H1 (cell line): Measurements from ENCODE around the gene STX10. TPM values are rescaled to one million over a fixed set of nuclear protein-coding genes. Genes with fewer than 3 reads are reported as not detected.

ENCODE experiments used
- CTCF ChIA-PET: fragments of 300-600 bp; sonication (Branson Sonifier 250); formaldehyde crosslinking; loops from one replicate; lab custom pipeline; 2021; ENCODE audit not compliant: partially characterized antibody; lab: Charles Lee
- POLR2A ChIA-PET: fragments of 300-600 bp; sonication (Branson Sonifier 250); formaldehyde crosslinking; loops from one replicate; lab custom pipeline; 2021; ENCODE audit warnings: inconsistent platforms; ENCODE audit not compliant: partially characterized antibody; lab: Charles Lee
- DNase-seq, 2 experiments: peaks; one replicate each; pipeline versions ENCODE4 v3.0.0 to v3.0.0-alpha.2; 2010 to 2022; ENCODE audit warnings: low spot score in 2 of 2, low read depth in 1 of 2, mixed read lengths in 1 of 2
- FAIRE-seq: peaks from 2 replicates; lab custom pipeline; 2011; peaks lifted over from hg19 to GRCh38; lab: Jason Lieb, UNC
- H2AFZ ChIP-seq: 2 replicates; pipeline ENCODE4 v1.8.1; 2012; ENCODE audit warnings: low read length, inconsistent platforms
- H2AK5ac ChIP-seq: 2 replicates; pipeline ENCODE4 v1.6.1; 2013; ENCODE audit warnings: low read depth, low read length
- H2BK120ac ChIP-seq: replicated peaks from 2 replicates; pipeline ENCODE3; 2013; ENCODE audit warnings: low read depth, low read length, inconsistent platforms
- H2BK12ac ChIP-seq: 2 replicates; pipeline ENCODE4 v1.6.1; 2013; ENCODE audit warnings: low read depth, low read length
- H2BK15ac ChIP-seq: 2 replicates; pipeline ENCODE4 v1.6.1; 2013; ENCODE audit warnings: low read length
- H2BK20ac ChIP-seq: 2 replicates; pipeline ENCODE4 v1.6.1; 2013; ENCODE audit warnings: low read length
- H2BK5ac ChIP-seq: 2 replicates; pipeline ENCODE4 v1.6.1; 2013; ENCODE audit warnings: low read depth, low read length
- H3K14ac ChIP-seq: 2 replicates; pipeline ENCODE4 v1.6.1; 2013; ENCODE audit warnings: inconsistent platforms; ENCODE audit not compliant: insufficient read length
- H3K18ac ChIP-seq: 2 replicates; pipeline ENCODE4 v1.6.1; 2013; ENCODE audit warnings: low read length; ENCODE audit errors: extremely low read depth
- H3K23ac ChIP-seq: 2 replicates; pipeline ENCODE4 v1.6.1; 2013; ENCODE audit warnings: inconsistent platforms; ENCODE audit not compliant: insufficient read length
- H3K23me2 ChIP-seq: 2 replicates; pipeline ENCODE4 v1.6.1; 2013; ENCODE audit warnings: low read depth, low read length
- H3K27ac ChIP-seq: 2 replicates; pipeline ENCODE4 v1.6.1; 2011; ENCODE audit warnings: low read depth, low read length, inconsistent platforms
- H3K27me3 ChIP-seq, 4 experiments: replicated peaks in 1 of 4; 1 replicate in 1 of 4; 2 replicates in 3 of 4; pipeline versions ENCODE4 v1.6.1 to v1.8.1; 2011 to 2013; ENCODE audit warnings: low read length in 3 of 4, mild to moderate bottlenecking in 3 of 4, inconsistent platforms in 2 of 4, mixed read lengths in 2 of 4, moderate library complexity in 1 of 4; ENCODE audit not compliant: control insufficient read depth in 3 of 4, insufficient read depth in 3 of 4; ENCODE audit errors: extremely low read depth in 1 of 4
- H3K36me3 ChIP-seq, 4 experiments: 2 replicates each; pipeline versions ENCODE4 v1.6.1 to v1.8.1; 2011 to 2013; ENCODE audit warnings: mild to moderate bottlenecking in 4 of 4, low read length in 3 of 4, moderate library complexity in 2 of 4, control low read depth in 1 of 4, inconsistent platforms in 1 of 4; ENCODE audit not compliant: insufficient read depth in 4 of 4, control insufficient read depth in 2 of 4
- H3K4ac ChIP-seq: replicated peaks from 2 replicates; pipeline ENCODE3; 2013; ENCODE audit warnings: low read length, low read depth, mixed read lengths, inconsistent platforms; ENCODE audit not compliant: insufficient read length
- H3K4me1 ChIP-seq, 4 experiments: replicated peaks in 1 of 4; 1 replicate in 1 of 4; 2 replicates in 3 of 4; pipeline versions ENCODE4 v1.6.1 to v1.8.1; 2011 to 2013; ENCODE audit warnings: low read length in 3 of 4, inconsistent platforms in 2 of 4, mixed read lengths in 1 of 4; ENCODE audit not compliant: insufficient read depth in 4 of 4, control insufficient read depth in 3 of 4
- H3K4me2 ChIP-seq, 2 experiments: 2 replicates each; pipeline versions ENCODE4 v1.6.1 to v1.8.1; 2011 to 2013; ENCODE audit warnings: low read depth in 2 of 2, low read length in 2 of 2, control low read depth in 1 of 2, inconsistent platforms in 1 of 2, mild to moderate bottlenecking in 1 of 2; ENCODE audit not compliant: insufficient read depth in 1 of 2
- H3K4me3 ChIP-seq, 4 experiments: fragments of 200-600, 300-600 bp in 1 of 4; sonication (generic), shearing (Covaris generic), sonication (Bioruptor Twin) in 1 of 4; 2 replicates each; pipeline versions ENCODE4 v1.5.1 to v1.8.1; 2011 to 2016; ENCODE audit warnings: low read length in 4 of 4, low read depth in 3 of 4, control low read depth in 2 of 4, inconsistent platforms in 2 of 4, mild to moderate bottlenecking in 2 of 4, mixed read lengths in 1 of 4, moderate library complexity in 1 of 4; ENCODE audit not compliant: insufficient read depth in 2 of 4; ENCODE audit errors: extremely low read depth in 1 of 4
- H3K56ac ChIP-seq: replicated peaks from 2 replicates; pipeline ENCODE3; 2013; ENCODE audit warnings: low read depth, mild to moderate bottlenecking, mixed read lengths, low read length, inconsistent platforms; ENCODE audit not compliant: insufficient read length
- H3K79me1 ChIP-seq: 2 replicates; pipeline ENCODE4 v1.6.1; 2013; ENCODE audit warnings: low read depth, low read length, control low read depth
- H3K79me2 ChIP-seq, 2 experiments: 2 replicates each; pipeline versions ENCODE4 v1.6.1 to v1.8.1; 2012 to 2013; ENCODE audit warnings: low read length in 2 of 2, mild to moderate bottlenecking in 2 of 2, inconsistent platforms in 1 of 2; ENCODE audit not compliant: insufficient read depth in 2 of 2, control insufficient read depth in 1 of 2
- H3K9ac ChIP-seq, 4 experiments: replicated peaks in 1 of 4; 1 replicate in 1 of 4; 2 replicates in 3 of 4; pipeline versions ENCODE4 v1.6.1 to v1.8.1; 2011 to 2013; ENCODE audit warnings: low read depth in 3 of 4, low read length in 3 of 4, control low read depth in 2 of 4, mild to moderate bottlenecking in 2 of 4, moderate library complexity in 2 of 4, inconsistent platforms in 1 of 4; ENCODE audit errors: extremely low read depth in 1 of 4
- H3K9me3 ChIP-seq, 2 experiments: 2 replicates each; pipeline versions ENCODE4 v1.6.1 to v1.8.1; 2012 to 2013; ENCODE audit warnings: mild to moderate bottlenecking in 2 of 2, moderate library complexity in 2 of 2, control low read depth in 1 of 2, inconsistent platforms in 1 of 2, low read depth in 1 of 2, low read length in 1 of 2, mixed read lengths in 1 of 2; ENCODE audit not compliant: insufficient read depth in 2 of 2
- H4K20me1 ChIP-seq, 2 experiments: replicated peaks in 1 of 2; 2 replicates each; pipeline versions ENCODE3 to v1.8.1; 2011 to 2013; ENCODE audit warnings: inconsistent platforms in 2 of 2, low read length in 2 of 2, mild to moderate bottlenecking in 1 of 2; ENCODE audit not compliant: insufficient read depth in 2 of 2, control insufficient read depth in 1 of 2
- H4K5ac ChIP-seq: 2 replicates; pipeline ENCODE4 v1.6.1; 2013; ENCODE audit warnings: low read length, low read depth, mixed read lengths, inconsistent platforms; ENCODE audit not compliant: insufficient read length
- H4K8ac ChIP-seq: 2 replicates; pipeline ENCODE4 v1.8.0; 2013; ENCODE audit warnings: mild to moderate bottlenecking, moderate library complexity, low read length, inconsistent platforms; ENCODE audit not compliant: insufficient read depth; ENCODE audit errors: extremely low read depth
- H4K91ac ChIP-seq: replicated peaks from 2 replicates; pipeline ENCODE3; 2013; ENCODE audit warnings: low read length, mixed read lengths, inconsistent platforms; ENCODE audit not compliant: insufficient read length
- E2F6 ChIP-seq: IDR thresholded peaks from 2 replicates; pipeline ENCODE4 v1.6.1; 2012; ENCODE audit warnings: inconsistent platforms
- EGR1 ChIP-seq: IDR thresholded peaks from 2 replicates; pipeline ENCODE4 v1.6.1; 2011; ENCODE audit warnings: low read depth, low read length, borderline replicate concordance
- HDAC2 ChIP-seq, 2 experiments: fragments of 300-600 bp in 1 of 2; sonication (generic) in 1 of 2; IDR thresholded peaks; 2 replicates each; pipeline ENCODE4 v1.6.1; 2011 to 2012; ENCODE audit warnings: low read depth in 2 of 2, low read length in 2 of 2, mild to moderate bottlenecking in 2 of 2, moderate library complexity in 2 of 2, borderline replicate concordance in 1 of 2, inconsistent platforms in 1 of 2
- JUN ChIP-seq: IDR thresholded peaks from 2 replicates; pipeline ENCODE4 v1.6.1; 2011; ENCODE audit warnings: low read depth, mild to moderate bottlenecking, improper control_type of control experiment, low read length
- KDM1A ChIP-seq: fragments of 200-600, 300-600 bp; sonication (generic); IDR thresholded peaks from 2 replicates; pipeline ENCODE4 v1.7.1; 2016; ENCODE audit warnings: mild to moderate bottlenecking, low read length, borderline replicate concordance
- RFX5 ChIP-seq: IDR thresholded peaks from 2 replicates; pipeline ENCODE4 v1.6.1; 2011; ENCODE audit warnings: low read depth, low read length, improper control_type of control experiment, borderline replicate concordance
- SIN3A ChIP-seq, 2 experiments: IDR thresholded peaks in 1 of 2; conservative IDR thresholded peaks in 1 of 2; 2 replicates each; pipeline ENCODE4 v1.6.1; 2011 to 2012; ENCODE audit warnings: low read length in 2 of 2, improper control_type of control experiment in 1 of 2, low read depth in 1 of 2, mild to moderate bottlenecking in 1 of 2
- SIX5 ChIP-seq: IDR thresholded peaks from 2 replicates; pipeline ENCODE4 v1.6.1; 2011; ENCODE audit warnings: mild to moderate bottlenecking, low read depth, low read length
- SRF ChIP-seq: IDR thresholded peaks from 2 replicates; pipeline ENCODE4 v1.6.1; 2011; ENCODE audit warnings: mild to moderate bottlenecking, low read depth, low read length, moderate library complexity
- SUZ12 ChIP-seq: fragments of 200-600 bp; sonication (generic); IDR thresholded peaks from 2 replicates; pipeline ENCODE4 v1.6.1; 2012; ENCODE audit warnings: mild to moderate bottlenecking, inconsistent platforms, low read length, moderate library complexity, mixed read lengths
- TCF12 ChIP-seq: IDR thresholded peaks from 2 replicates; pipeline ENCODE4 v1.6.1; 2011; ENCODE audit warnings: low read depth, mild to moderate bottlenecking, low read length
- WGBS, 2 experiments: shearing (Covaris generic) in 1 of 2; methylation state at CpG; one replicate each; pipeline versions ENCODE4 v1.1.6 to v1.1.7; 2013 to 2015; ENCODE audit warnings: low lambda C conversion rate in 2 of 2, mixed read lengths in 2 of 2, inconsistent platforms in 1 of 2, low coverage in 1 of 2, missing lambda C conversion rate in 1 of 2; ENCODE audit not compliant: insufficient replicate concordance in 2 of 2, insufficient coverage in 1 of 2, insufficient read length in 1 of 2; ENCODE audit errors: extremely low coverage in 1 of 2, missing lambda C conversion rate in 1 of 2; 5-methylcytosine and 5-hydroxymethylcytosine counted together
- polyA plus RNA-seq, 7 experiments: library from polyadenylated mRNA; depleted of rRNA in 3 of 7; stranded (reverse) in 5 of 7; unstranded in 2 of 7; fragments of >200 nt in 5 of 7; fragments of 200-250 nt in 2 of 7; gene quantifications; 1 replicate in 5 of 7; 2 replicates in 1 of 7; 4 replicates in 1 of 7; pipeline versions ENCODE4 v1.2.1 to v1.2.3, GENCODE V29; 2011 to 2013; ENCODE audit warnings: missing spikeins in 2 of 7, mixed read lengths in 2 of 7
- total RNA-seq: library from RNA; stranded (reverse); fragmentation: NEBNext Ultra II Directional; extraction: Animal tissue kit (Norgen Biotek cat#: 25700); gene quantifications from 2 replicates; pipeline ENCODE4 v1.2.1, GENCODE V29; 2021

STX10 gene
- total and polyA plus RNA-seq, 2 of the 8 experiments (the other 6 are each of a cell fraction or from before 2014, with no cell fraction given), result 53.0 to 80.1 TPM

- Histone ChIP-seq H2AFZ (no peak overlapping the region), H3K23ac (no peak overlapping the region), H3K4me1 (peaks cover 5 to 11% (median 7%) of the 10 kb centered on the region in 4 experiments; a peak in 5 of 7 replicates), H2BK120ac (no peak overlapping the region), H4K5ac (no peak overlapping the region), H3K9me3 (no peaks in the 10 kb centered on the region), H2BK5ac (no peak overlapping the region), H3K79me2 (no peaks in the 10 kb centered on the region), H3K4me2 (no peak overlapping the region), H3K27ac (no peak overlapping the region), H2AK5ac (no peak overlapping the region), H4K8ac (no peak overlapping the region), H3K14ac (no peak overlapping the region), H3K27me3 (no peaks in the 10 kb centered on the region), H3K4ac (no peak overlapping the region), H4K91ac (no peak overlapping the region), H2BK20ac (no peak overlapping the region), H3K56ac (no peak overlapping the region), H3K23me2 (no peaks in the 10 kb centered on the region), H4K20me1 (no peaks in the 10 kb centered on the region), H2BK15ac (0 out of 2 replicates have a peak overlapping the region, but pooled peaks have one; percentile 88), H3K4me3 (no peak overlapping the region), H3K79me1 (no peaks in the 10 kb centered on the region; the same call in 1 of the 2 replicates), H3K9ac (no peak overlapping the region), H3K36me3 (no peaks in the 10 kb centered on the region), H3K18ac (no peak overlapping the region), H2BK12ac (no peak overlapping the region)
- FAIRE-seq, result no peak
- POLR2A ChIA-PET, result interaction anchor here (0.7 to 12.0 kb wide), 4 partner anchors 9 to 139 kb away, joined by 3 to 530 read pairs (median 38); partner anchors contain the start of genes IER2 and STX10
- no peak for DNase-seq
- TF ChIP-seq E2F6 (no peak), SIN3A (conservative IDR thresholded peaks at IDR 0.05 in 1 of 2, IDR thresholded peaks at IDR 0.05 in 1 of 2; ENCODE audit: low read depth in 1 of 2, low read length in 2 of 2) (no peak), EGR1 (no peak), SUZ12 (no peak), SIX5 (no peak), RFX5 (no peak), SRF (no peak), HDAC2 (IDR thresholded peaks at IDR 0.05; ENCODE audit: borderline replicate concordance in 1 of 2, low read depth in 2 of 2, low read length in 2 of 2) (no peak), KDM1A (no peak), TCF12 (no peak), JUN (no peak)
- 96% methylated on average over 7 of the region's 7 CpGs; no CpG with 5 or more reads in 1 of the 2 experiments for WGBS, 2 experiments
- CTCF ChIA-PET, result interaction anchor here (0.7 to 4.7 kb wide), 6 partner anchors 13 to 91 kb away, joined by 3 to 41 read pairs (median 5); no protein-coding TSS in a partner anchor
Observed at GRCh38 chr19:13171146-13171545, 21.0 kb upstream of the STX10 start.
